Measurements from ENCODE around the gene AOC3.
"Not testable (repeated sequence)": the region's sequence is repeated elsewhere in the genome, so short reads cannot be mapped to it uniquely, and the experiment has no call there.

The AOC3 gene

GRCh38 chr17:42866631-42867575 lies 15.9 kb downstream of the AOC3 start:
- in situ Hi-C loops (cut with HindIII; ENCODE audit: low sequenced_read_pairs), result no loop called here
- DNase-seq (ENCODE audit: low read depth), result no peak
- no peak for TF ChIP-seq CTCF (IDR thresholded peaks at IDR 0.05; ENCODE audit: low read depth, low read length, missing control alignments)
- H3K4me3 ChIP-seq (ENCODE audit: low read depth, low read length), result no peak overlapping the region

GRCh38 chr17:42867694-42868261 lies 16.8 kb downstream of the AOC3 start:
- in situ Hi-C loops (cut with HindIII; ENCODE audit: low sequenced_read_pairs); DNase-seq (ENCODE audit: low read depth); H3K4me3 ChIP-seq (ENCODE audit: low read depth, low read length): not testable (repeated sequence)

- in situ Hi-C loops (cut with HindIII; ENCODE audit: low sequenced_read_pairs), result no loop called here
- TF ChIP-seq CTCF (IDR thresholded peaks at IDR 0.05; ENCODE audit: low read depth, low read length, missing control alignments), result no peak
- H3K4me3 ChIP-seq (ENCODE audit: low read depth, low read length), result no peak overlapping the region
- no peak for DNase-seq (ENCODE audit: low read depth)
Measured at GRCh38 chr17:42868338-42868737, 17.3 kb downstream of the AOC3 start.

- H3K4me3 ChIP-seq (ENCODE audit: low read depth, low read length), result no peak overlapping the region
- TF ChIP-seq CTCF (IDR thresholded peaks at IDR 0.05; ENCODE audit: low read depth, low read length, missing control alignments), result no peak
- in situ Hi-C loops (cut with HindIII; ENCODE audit: low sequenced_read_pairs), result no loop called here
- DNase-seq (ENCODE audit: low read depth), result no peak
Measured at GRCh38 chr17:42871647-42872046, 20.6 kb downstream of the AOC3 start.

GRCh38 chr17:42872251-42872965 lies 21.4 kb downstream of the AOC3 start:
- no peak for TF ChIP-seq CTCF (IDR thresholded peaks at IDR 0.05; ENCODE audit: low read depth, low read length, missing control alignments)
- H3K4me3 ChIP-seq (ENCODE audit: low read depth, low read length), result no peak overlapping the region
- DNase-seq (ENCODE audit: low read depth), result no peak
- in situ Hi-C loops (cut with HindIII; ENCODE audit: low sequenced_read_pairs), result no loop called here

- no peak overlapping the region for H3K4me3 ChIP-seq (ENCODE audit: low read depth, low read length)
- no peak for TF ChIP-seq CTCF (IDR thresholded peaks at IDR 0.05; ENCODE audit: low read depth, low read length, missing control alignments)
- DNase-seq (ENCODE audit: low read depth), result no peak
- in situ Hi-C loops (cut with HindIII; ENCODE audit: low sequenced_read_pairs), result no loop called here
Measured at GRCh38 chr17:42873315-42873714, 22.3 kb downstream of the AOC3 start.

GRCh38 chr17:42873932-42874695 lies 23.1 kb downstream of the AOC3 start:
- in situ Hi-C loops (cut with HindIII; ENCODE audit: low sequenced_read_pairs); DNase-seq (ENCODE audit: low read depth); H3K4me3 ChIP-seq (ENCODE audit: low read depth, low read length): not testable (repeated sequence)
